NCI-H69 (cell line): ENCODE results near the gene CCT7.

Experiments
- DNase-seq: peaks from one replicate; lab custom pipeline; 2025; lab: John Stamatoyannopoulos, UW

The CCT7 gene

DNA sequence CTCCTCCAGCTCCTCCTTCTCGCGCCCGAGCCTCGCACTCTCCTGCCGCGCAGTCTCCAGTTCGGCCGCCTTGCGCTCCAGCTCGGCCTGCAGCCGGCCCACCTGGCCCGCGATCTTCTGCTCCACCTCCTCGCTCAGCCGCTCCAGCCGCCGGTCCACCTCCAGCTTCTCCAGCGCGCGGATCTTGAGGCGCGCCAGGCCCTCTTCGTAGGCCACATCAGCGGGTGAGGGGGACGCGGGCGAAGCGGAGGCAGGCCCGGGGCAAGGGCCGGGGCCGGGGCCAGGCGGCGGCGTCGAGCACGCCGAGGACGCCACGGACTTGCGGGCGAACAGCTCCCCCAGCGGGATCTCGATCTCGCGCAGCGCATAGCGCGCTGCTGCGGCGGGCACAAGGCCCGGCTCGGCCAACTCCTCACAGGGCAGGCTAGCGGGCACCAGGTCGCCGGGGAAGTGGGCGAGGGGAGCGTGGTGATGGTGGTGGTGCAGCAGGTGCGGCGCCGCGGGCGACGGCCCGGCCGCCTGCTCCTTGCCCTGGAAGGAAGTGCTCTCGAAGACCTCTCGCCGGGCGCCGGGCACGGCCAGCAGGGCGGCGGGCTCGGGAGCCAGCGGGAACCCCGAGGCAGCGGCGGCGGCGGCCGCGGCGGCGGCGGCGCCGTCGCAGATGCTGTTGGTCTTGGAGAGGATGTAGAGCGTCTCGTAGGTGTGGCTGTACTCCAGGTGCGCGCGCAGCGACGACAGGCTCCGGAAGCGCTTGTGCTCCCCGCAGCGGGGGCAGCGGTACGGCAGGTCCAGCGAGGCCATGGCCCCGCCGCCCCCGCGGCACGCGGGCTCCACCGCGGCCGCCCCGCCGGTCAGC lies 35.0 kb downstream of the CCT7 start:
- peak; percentile 88 for DNase-seq

DNA sequence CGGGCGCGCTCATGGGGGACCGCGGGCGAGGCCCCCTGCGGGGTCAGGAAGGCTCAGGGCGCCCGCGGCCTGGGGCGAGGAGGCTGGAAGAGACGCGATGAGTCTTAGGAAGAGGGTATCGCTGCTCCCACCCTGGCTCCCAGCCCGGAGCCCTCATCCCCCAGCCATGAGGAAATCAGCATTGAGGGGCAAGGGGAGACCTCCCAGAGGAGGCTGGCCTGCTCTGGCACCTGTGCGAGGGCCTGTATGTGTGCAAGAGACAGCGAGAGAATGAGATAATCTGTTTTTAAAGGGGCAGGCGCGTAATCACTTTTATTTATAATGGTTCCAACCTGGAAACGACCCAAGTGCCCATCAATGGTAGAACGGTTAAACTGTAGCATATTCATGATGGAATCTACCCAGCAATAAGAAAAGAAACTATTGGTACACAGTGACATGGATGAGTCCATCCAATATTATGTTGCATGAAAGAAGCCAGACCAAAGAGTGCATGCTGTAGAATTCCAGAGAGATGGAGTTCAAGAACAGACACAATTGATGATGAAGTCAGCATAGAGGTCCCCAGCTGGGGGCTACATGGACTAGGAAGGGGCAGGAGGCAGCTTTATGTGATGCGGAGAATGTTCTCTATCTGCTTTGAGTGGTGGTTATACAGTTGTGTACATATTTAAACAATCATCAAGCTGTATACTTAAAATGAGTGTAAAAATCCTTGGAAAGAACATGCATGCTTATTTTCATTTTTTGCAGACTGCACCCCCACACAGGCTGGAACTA lies 35.8 kb downstream of the CCT7 start:
- peak; percentile 38 for DNase-seq

DNA sequence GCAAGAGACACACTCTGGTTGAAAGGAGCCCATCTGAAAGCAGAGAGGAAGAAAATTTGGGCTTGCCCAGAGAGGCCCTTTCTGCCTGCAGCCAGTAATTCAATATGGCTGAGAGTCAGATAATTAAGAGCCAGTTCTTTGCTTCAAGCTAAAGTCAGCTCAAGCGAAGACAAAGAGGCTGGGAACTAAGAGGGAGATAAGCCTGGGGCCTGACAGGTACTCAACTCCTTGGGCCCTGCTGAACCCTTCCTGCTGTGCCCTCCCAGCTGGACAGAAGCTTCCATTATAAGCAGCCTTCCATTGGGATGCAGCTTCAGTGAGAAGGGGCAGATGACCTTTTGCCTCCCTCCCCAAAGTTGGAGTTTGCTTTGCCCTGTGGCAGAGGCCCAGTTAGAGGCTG lies 38.2 kb downstream of the CCT7 start:
- DNase-seq, result no peak

DNA sequence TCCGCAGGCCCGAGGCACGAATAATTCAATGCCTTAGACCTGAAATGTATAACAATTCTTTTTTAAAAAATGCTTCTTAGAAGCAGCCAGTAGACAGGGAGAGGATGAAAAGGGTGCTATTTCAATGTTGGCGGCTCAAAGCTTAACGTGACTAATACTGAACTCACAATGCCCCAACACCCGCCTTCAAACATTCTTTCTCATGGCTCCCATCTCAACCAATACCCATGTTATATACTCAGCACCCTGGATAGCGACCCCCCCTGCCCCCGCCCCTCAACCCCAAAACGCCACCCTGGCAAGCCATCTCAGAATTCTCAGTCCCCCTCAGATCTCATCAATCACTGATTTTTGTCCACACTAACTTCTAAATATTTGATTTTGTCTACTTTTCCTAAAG lies 45.7 kb downstream of the CCT7 start:
- no peak for DNase-seq

DNA sequence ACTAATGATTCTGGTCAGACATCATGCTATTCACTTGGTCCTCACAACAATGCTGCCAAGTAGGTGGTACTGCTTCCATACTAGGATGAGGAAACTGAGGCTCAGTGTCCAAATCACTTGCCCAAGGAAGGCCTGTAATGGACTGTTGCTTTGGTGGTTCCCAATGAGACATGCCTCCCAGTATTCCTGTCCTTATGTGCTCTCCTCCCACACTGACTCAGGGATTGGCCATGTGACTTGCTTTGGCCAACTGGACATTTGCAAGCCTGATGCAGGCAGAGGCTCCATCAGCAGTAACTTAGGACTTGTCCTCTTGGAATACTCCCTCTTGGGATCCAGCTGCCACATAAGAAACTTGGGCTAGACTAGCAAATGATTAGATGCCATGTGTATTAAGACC lies 47.1 kb downstream of the CCT7 start:
- no peak for DNase-seq

DNA sequence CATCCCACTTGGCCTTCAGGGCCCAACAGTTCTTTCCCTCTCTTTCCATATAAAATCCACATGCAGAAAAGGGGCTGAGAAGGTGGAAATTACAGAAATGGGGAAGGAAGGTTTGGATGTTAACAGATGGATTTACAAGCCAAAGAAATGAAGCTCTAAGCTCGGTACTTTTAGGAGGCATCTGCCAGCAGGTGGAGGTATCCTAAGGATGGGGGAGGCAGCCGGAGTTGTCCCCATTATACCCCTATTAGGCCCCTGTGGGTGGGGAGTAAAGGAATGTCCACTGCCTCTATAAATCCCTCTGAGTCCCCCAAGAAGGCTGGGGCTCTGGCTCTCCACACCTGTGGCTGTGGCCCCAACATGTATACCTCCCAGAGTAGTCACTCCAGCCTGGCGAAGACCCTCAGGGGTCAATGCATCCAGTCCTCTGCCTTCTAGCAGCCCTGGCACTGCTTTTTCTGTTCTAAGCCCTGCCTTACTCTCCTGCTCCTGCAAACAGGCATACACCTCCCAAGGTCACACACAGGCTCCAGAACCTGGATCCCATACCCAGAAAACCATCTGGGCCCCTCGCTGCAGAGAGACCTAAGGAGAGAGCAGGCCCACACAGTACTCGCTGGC lies 48.9 kb downstream of the CCT7 start:
- DNase-seq, result no peak

DNA sequence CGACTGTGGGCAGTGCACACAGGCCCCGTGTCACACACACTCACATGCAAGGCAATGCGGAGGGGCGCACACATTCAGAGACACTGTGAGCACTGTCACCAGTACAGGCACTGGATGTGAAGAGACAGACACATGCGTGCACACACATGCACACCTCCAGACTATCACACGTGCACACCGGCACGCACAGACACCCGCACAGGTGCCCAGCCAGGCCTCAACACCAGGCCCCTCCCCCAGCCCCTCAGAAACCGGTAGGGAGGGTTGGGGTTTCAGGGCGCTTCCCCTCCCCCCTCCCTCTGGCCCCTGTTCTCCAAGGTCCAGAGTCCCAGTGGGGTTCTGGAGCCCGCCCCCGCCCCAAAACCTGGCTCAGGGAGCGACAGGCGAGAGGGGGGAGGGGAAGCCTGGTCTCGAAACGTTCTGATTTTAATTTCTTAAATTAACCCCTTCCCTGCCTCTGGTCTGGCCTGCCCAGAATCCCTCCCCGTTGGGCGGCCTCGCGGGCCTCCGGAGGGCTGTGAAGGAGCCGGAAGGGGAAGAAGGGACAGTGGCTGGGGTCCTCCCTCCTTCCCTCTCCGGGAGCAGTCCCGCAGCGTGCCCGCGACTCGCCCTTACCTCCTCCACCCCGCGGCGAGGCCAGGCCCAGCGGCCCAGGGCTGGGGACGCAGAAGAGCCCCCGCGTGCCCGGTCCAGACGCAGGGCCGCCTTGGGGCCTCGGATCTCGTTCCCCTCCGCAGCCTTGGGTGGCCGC lies 49.6 kb downstream of the CCT7 start:
- peak; percentile 65 for DNase-seq

DNA sequence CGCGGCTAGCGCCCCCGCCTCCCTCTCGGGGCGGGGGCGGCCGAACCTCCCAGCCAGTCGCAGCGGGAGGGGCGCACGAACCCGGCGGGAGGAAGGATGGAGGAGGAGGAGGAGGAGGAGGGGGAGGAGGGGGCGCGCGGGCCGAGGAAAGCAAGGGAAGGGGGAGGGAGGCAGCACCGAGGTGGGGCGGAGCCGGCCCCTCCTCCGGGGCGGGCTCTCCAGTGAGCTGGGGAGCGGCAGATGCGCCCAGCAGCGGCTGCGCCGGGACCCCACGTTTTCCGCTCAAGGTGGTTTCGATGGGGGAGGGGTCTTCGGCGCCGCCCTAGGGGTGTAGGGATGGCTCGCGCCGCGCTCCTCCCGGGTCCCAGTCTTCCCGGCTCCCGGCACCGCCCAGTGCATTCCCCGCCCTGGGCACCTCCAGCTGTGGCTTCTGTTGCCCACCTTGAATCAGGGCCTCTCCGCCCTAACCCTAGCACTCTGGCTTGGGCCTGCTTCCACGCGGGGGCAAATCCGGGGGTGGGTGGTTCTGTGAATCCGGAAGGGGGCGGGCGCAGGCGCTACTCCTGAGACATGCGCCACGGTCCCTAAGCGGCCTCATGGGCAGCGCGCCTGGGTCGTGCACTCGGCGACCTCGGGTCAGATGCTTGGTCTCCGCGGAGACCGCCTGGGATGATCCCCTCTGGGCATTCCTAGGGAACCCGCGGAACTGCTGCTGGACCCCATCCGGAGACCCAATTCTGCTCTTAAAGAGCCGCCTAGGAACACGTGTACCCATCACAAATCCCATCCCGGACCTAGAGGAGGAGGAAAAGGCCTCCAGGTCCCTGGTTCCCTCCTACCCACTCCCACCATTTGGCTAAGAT lies 50.4 kb downstream of the CCT7 start, which contains the start of gene FBXO41:
TSS of gene FBXO41 (minus strand) at position 183 of the 863 bp plus-strand sequence. CDS start 14,848 bp downstream, outside the sequence.
- DNase-seq, result peak; percentile 84

DNA sequence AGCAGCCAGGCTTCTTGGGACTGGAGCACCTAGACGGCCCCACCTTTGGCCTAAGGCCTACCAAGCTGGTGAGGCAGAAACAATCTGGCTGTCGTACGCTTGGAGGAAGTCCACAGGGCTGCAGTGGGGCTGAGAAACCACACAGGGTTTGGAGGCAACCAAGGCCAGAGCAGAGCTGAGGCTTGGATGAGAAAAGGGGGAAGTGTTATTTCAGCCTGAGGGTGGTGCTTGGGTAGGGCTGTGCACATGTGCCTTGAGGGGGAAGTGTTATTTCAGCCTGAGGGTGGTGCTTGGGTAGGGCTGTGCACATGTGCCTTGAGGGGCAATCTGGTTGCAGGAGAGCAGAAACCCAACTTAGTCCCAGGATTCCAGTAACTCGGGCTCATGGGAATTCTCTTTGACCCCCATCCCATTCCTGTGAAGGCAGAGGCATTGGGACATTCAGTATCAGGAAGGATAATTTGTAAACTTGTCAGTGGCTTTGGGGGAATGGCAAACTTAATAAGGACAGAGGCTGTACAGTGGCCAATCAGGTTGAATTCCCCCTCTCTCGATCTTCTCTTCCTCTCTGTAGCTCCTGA lies 51.1 kb downstream of the CCT7 start:
- peak; percentile 27 for DNase-seq

DNA sequence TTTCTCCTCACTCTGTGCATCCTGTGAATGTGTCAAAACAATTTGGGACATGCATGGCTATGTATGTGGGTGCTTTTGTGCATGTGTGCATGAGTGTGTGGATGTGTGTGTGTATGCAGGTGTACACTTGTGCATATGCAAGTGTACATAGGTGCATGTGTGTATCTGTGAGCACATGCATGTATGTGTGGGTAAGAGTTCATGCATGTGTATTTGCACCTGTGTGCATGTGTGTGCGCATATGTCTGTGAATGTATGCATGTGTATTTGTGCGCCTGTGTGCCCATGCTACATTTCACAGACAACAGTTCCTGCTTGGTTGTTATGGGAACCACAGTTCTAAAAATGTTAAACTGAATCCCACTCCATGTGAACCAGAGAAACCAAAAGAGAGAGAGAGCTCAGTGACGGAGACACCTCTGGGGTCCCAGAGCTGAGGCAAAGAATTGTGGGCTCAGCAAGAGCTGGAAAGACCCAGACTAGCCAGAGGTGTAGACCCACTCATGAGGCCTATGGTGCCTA lies 52.1 kb downstream of the CCT7 start:
- no peak for DNase-seq

DNA sequence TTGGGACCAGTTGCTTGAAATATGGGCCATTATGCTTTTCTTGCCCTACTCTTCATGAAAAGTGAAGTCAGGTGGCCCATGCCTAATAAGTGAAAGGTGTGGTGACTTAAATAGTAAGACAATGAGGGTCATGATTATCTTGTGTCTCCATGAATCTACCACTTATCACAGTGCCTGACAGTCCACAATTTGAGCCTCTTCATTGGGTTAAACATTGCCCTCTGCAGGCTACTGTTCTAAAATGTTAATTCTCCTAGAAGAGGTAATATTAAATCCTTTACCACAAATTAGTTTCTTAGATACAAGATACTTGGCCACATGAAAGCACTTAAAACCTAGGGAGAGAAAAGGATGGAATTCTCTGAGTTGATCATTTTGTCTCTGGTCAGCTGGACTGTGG lies 55.2 kb downstream of the CCT7 start:
- DNase-seq, result no peak

DNA sequence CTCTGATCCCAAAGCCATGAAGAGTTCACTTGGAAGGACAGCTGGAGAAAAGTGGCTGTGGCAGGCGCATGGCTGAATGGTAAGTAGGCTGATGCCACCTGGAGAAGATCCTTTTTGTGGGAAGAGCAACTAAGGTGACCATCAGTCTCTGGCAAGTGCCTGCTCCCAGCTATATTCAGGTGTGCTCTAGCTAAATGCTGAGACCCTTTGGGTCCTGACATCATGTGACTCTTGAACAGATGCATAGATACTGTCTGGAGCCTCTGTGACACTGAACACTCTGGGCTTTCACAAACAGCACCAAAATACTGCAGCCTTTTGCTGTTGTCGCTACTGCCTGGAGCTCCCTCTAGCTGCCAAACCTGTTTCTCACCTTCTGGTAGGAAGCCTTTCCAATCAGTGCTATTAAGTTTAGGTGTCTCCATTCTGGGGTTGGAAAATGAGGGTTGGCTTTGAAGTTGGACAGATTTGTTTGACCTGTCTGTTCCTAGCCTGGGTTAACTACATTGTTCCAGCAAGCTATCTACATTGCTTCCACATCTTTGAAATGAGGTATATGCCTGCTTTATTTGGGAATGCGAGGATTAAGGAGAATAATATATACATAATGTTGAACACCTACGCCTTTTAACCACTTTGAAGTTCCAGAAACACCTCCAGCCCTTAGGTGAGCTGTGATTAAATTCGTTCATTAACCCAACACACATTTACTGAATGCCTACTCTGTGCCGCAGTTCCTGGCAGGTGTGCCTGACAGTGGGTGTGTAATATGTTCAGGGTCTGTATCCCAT lies 56.1 kb downstream of the CCT7 start:
- peak; percentile 67 for DNase-seq

DNA sequence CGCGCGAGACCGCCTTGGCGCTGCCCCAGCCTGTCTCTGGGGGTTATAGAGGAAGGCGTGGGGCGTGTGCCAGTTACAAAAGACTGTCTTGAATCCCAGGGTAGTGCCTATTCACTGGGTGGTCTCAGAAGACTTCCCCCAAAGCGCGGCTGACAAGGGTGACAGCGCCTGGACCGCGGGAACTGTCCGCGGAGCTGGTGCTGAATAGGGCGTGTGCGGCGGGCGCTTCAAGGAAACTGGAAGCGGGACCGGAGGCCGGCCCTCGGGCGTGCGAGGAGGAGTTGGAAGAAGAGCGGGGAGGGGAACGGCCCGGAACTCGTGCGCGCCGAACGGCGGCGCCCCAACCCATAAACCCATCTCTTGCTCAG lies 57.0 kb downstream of the CCT7 start:
- no peak for DNase-seq

DNA sequence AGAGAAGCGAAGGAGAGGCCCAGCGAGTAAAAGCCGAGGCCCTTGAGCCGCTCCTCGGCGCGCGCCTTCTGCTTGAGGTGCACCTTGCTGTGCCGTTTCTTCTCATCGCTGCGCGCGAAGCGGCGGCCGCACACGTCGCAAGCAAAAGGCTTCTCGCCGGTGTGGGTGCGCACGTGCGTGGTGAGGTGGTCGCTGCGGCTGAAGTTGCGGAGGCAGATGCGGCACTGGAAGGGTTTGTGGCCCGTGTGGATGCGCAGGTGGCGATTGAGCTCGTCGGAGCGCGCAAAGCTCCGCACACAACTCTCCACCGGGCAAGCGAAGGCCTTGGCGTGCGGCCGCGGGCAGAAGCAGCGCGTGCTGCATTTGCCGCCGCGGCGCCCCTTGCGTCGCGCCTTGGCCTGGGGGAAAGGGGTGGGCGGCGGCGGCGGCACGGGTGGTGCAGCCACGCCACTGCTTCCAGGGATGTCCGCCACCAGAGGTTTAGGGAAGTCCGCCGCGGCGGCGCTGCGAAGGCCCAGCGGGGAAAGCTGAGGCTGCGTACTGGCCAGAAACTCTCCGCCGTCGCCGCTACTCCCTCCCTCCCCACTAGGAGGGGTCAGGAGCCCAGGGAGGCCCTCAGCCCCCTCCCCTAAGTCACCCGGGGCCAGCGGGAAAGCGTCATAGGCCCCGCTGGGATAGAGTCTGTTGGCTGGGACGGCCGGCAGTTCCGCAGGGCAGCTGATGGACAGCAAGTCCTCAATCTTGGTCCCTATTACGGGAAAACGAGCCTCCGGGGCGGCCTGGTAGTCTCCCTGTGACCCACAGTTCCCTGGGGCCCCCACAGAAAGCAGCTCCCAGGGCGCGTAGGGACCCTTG lies 57.6 kb downstream of the CCT7 start:
- DNase-seq, result peak; percentile 62

DNA sequence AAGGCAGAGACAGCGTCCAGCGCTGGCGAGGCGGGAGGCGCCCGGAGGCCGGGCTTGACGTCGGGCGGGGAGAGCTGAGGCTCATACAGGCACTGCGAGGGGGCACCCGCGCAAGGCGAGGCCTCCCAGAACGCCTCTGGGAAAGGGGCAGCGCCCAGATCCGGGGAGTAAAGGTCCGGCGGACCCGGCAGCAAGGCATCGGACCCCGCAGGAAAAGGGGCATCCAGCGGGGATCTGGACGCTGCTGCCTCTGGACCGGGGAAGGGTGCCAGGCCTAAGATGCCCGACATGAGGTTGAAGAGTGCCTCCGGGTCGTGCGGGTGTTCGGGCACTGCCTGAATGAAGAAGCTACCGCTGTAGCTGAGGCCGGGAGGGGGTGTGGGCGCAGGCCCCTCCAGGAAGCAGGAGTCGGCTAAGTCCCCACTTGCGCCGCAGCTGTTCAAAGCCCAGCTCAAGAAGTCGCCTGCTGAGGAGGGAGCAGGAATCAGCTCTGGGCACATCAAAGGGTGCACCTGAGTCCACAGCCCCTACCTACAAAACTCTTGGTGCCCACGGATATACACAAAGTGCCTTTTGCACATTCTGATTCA lies 58.3 kb downstream of the CCT7 start:
- DNase-seq, result peak; percentile 27

DNA sequence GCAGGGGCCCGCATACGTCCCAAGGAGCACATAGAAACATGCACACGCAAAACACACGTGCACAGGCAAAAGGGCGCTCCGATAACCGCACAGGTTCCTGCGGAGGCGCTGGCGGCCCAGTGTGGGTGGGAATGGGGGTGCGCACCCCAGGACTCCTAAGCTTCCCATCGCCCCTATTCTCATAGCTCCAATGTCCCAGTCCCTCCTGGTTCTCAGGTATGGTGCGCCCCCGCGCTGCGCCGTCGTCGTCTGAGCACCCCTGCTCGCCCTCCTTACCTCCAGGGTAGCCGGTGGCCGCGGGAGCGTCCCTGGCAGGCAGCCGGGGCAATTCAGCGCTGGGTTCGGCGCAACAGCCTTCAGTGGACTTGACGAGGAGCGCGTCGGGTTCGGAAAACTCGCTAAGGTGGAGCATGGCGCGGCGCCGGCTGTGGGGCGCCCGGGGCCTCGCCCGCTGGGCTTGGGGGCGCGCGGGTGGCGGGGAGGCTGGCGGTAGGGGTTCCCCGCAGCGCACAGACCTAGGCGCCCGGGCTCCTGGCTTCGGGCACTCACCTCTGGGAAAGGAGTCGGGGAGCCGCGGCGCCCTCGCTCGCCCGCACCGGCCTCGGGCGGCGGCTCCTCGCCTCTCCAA lies 58.9 kb downstream of the CCT7 start:
- DNase-seq, result peak; percentile 35

DNA sequence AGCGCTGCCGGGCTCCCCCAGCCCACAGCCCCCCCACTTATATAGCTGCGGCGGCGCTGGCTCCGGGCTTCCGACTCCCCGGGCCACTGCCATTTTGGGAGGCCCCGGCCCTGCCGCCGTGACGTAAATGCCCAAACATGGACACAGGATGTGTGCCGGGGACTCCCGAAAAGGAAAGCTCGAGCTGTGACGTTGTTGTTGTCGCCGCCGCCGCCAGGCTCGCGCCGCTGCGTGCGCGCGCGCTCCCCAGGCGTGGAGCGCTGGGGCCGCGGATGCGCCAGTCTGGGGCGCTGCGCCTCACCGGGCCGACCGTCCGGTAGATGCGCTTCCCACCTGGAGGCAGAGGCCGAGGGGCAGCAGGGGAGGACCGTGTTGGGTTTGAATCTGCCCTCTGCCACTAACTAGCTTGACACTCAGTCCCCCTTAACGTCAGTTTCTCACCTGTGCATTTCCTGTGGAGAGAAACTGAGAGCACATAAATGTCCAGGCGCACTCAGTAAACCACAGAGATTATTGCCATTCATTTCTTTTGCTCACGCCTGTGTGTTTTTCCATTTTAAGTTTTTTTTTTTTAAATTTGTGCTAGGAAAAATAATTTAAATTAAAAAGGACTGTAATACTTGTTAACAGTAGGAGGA lies 59.5 kb downstream of the CCT7 start, which contains the start of gene EGR4:
TSS of gene EGR4 (minus strand) at position 15 of the 638 bp plus-strand sequence. CDS start 231 bp downstream, outside the sequence.
- DNase-seq, result peak; percentile 88
